Activated gamma-delta T cell treated with anti-CD3 and anti-CD28 coated beads, Interleukin-2, amount 50 U/mL, for 16 hours (primary cell): ENCODE measurements around the gene GAL3ST2.
"Not testable (repeated sequence)": the region's sequence is repeated elsewhere in the genome, so short reads cannot be mapped to it uniquely, and the experiment has no call there.

Experiments
- DNase-seq: peaks from one replicate; pipeline ENCODE4 v3.0.0-alpha.2; 2020; ENCODE audit warnings: low read depth

GAL3ST2 gene

DNA sequence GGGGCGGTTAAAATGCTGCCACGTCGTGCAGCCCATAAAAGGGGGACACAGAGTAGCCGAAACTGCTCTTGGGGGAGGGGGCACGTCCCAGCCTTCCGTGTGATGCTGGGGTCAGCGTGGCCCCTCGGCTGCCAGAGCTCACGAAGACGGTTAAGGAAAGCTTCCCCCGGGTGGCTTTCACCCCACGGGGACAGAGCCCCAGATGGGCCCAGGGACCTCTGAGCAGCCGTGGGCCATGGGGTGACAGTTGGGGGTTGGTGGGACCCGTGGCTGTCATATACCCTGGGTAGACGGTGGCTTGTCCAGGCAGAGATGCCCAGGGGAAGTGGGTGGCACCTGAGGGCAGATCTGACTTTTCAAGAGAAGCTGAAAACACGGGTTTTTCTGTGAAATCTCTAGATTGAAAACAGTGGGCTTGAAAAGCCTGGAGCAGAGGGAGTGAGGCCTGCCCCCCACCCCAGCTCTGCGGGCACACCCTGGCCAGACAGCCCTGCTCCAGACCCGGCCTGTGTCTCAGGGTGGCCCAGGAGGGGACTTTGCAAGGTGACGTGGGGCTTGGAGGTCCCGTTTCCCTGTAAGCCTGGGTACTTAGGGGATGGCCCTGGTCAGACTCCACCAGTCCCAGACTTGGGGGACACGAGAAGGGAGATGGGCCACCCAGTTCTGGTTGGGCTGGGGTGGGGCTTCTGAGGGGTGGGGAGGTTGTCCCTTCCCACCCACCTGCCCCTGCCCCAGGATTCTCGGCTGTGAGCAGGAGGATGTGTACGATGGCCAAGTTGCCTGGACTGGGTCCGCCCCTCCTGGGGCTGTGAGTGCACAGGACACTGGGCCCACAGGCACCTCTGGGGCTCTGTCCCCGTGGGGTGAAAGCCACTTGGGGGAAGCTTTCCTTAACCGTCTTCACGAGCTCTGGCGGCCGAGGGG is 33.0 kb downstream of the GAL3ST2 start:
- DNase-seq, result no peak

DNA sequence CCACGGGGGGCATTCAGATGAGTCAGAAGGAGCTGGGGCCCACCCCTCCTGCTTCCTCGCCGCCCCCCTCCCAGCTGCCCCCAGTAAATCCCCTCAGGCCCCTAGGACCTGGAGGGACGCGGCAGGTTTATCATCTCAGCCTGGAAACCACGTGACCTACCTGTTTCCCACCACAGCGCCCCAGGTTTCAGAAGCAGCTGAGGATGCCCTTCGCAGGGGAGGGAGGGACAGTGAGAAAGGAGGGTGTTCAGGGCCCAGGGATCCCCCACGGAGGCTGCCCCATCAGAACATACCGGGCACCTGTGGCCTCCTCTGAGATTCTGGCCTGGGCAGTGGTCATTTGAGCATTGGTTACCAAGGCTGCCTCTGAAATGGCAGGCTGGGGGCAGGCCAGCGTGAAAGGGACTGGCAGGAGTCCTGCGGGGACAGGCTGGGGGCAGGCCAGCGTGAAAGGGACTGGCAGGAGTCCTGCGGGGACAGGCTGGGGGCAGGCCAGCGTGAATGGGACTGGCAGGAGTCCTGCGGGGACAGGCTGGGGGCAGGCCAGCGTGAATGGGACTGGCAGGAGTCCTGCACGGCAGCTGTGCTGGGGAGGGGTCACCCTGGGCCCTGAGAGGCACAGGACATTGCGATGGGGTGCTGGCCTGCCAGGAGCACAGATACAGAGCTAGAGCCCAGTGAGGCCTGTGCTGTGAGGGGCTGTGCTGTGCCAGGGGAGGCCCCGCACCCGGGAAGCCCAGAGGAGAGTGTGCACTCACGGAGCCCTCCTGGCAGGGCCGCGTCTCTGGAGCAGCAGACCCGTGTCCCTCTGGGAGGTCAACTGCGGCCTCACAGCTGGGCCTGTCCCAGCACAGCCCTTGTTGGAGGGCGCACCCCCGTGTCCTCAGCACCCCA is 33.9 kb downstream of the GAL3ST2 start:
- DNase-seq, result no peak

DNA sequence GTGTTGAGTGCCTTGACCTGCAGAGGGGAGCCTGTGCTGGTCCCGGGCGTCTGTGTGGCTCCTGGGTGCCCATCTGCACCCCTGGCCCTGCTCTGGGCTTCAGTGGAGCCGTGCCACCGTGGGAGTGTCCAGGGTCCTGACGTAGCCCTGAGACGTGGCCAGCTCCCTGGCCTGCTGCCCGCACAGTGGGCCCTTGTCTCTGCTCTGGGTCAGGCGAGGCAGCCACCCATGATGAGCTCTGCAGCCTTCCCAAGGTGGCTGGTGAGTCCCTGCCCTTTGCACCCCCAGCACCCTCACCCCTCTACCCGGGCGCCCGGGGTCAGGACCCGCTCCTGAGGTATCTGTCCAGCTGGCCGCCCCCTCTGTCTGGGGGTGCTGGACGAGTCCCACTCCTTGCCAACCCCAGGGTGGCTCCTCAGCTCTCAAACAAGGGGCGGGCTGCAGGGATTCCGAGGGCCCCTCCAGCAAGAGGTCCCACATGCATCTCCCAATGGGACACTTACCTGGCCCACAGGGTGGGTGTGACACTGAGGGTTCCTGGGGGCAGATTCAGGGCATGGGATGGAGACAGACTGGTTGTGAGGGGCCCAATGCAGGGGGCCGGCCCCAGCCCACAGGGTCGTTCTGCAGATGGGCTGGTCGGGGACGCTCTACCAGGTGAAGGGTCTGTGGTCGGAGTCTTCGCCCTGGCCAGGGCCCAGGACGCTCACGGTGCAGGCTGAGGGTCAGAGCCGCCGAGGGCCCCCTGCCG is 34.8 kb downstream of the GAL3ST2 start:
- DNase-seq, result no peak

- no peak for DNase-seq
These were observed 35.5 kb downstream of the GAL3ST2 start for GRCh38 chr2:241811952-241812729.

- no peak for DNase-seq
These were observed 36.4 kb downstream of the GAL3ST2 start for GRCh38 chr2:241812730-241813643.

GRCh38 chr2:241813644-241814392 is 37.2 kb downstream of the GAL3ST2 start:
- DNase-seq, result no peak

DNA sequence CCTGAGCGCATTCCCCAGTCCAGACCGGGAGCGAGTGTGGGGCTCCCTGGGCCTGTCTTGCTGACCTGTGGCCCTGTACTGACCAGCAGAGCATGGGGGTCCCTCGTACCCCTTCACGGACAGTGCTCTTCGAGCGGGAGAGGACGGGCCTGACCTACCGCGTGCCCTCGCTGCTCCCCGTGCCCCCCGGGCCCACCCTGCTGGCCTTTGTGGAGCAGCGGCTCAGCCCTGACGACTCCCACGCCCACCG is 37.7 kb downstream of the GAL3ST2 start:
- no peak for DNase-seq

DNA sequence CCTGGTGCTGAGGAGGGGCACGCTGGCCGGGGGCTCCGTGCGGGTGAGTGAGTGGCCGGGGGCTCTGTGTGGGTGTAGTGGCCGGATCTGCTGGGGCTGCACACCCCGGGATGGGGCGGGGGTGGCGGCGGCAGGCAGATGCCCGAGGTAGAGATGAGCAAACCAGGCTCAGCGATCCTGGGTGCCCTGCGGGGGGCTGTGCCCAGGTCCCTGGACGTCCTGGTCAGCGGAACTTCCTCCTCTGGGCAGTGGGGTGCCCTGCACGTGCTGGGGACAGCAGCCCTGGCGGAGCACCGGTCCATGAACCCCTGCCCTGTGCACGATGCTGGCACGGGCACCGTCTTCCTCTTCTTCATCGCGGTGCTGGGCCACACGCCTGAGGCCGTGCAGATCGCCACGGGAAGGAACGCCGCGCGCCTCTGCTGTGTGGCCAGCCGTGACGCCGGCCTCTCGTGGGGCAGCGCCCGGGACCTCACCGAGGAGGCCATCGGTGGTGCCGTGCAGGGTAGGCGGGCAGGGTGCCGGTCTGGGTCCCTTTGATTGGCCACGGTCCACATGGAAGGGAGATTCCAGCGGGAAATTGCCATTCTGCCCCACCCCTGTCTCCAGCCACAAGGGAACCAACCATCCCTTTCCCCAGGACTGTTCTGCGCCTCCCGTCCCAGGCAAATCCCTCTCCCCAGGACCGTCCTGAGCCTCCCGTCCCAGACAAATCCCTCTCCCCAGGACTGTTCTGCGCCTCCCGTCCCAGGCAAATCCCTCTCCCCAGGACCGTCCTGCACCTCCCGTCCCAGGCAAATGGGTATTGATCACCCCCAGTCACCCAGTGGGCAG is 38.2 kb downstream of the GAL3ST2 start:
- no peak for DNase-seq

- no peak for DNase-seq
These were observed 39.1 kb downstream of the GAL3ST2 start for GRCh38 chr2:241815477-241816430.

- no peak for DNase-seq
These were observed 40.0 kb downstream of the GAL3ST2 start for GRCh38 chr2:241816431-241817121.

DNA sequence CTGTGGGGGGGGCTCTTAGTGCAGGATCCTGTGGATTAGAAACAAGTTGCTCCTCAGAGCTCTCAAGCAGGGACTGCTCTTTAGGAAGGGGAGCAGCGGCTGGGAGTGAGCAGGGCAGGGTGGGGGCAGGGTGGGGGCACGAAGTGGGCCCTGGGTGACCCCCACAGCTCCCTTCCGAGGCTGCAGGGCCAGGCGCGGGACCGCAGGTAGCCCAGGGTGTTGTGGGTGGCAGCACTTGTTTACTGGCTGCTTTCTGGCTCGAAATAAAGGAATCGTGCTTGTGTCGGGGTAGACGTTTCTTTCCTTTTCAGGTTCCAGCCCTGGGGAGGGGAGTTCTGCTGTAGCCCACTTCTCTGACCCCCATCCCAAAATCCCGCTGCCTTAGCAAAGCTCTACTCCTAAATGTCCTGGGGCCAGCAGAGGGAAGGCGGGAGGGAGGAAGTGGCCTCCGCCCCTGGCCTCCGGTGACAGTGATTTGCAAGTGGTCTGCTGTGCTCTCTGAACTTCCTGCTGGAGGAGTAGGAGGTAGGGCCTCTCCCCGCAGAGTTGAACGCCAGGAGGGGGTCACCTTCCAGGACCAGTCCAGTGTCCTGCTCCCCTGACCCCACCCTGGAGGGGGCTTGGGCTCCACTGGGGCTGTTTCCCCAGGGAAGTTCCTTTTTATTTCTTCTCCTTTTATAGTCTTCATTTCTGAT is 40.7 kb downstream of the GAL3ST2 start:
- DNase-seq, result no peak

DNA sequence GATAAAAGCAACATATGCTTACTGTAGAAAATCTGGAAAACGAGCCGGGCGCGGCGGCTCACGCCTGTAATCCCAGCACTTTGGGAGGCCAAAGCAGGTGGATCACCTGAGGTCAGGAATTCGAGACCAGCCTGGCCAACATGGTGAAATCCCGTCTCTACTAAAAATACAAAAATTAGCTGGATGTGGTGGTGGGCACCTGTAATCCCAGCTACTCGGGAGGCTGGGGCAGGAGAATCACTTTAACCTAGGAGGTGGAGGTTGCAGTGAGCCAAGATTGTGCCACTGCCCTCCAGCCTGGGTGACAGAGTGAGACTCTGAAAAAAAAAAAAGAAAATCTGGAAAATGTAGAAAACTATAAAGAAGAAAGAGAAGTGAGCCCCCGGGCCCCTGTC is 41.2 kb downstream of the GAL3ST2 start:
- DNase-seq, result not testable (repeated sequence)

GRCh38 chr2:241818229-241818942 is 41.8 kb downstream of the GAL3ST2 start:
- no peak for DNase-seq

DNA sequence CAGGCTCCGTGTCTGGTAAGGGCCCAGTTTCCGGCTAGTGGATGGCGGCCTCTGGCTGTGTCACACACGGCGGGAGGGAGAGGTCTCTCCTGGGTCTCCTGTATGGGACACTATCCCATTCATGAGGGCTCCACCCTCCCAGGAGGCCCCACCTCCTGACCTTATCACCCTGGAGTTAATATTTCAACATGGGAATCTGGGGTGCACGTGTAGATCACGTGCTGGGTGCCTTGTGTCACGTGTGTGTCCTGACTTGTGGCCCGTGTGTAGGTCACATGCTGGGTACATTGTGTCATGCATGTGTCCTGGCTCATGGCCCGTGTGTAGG is 42.3 kb downstream of the GAL3ST2 start:
- no peak for DNase-seq

DNA sequence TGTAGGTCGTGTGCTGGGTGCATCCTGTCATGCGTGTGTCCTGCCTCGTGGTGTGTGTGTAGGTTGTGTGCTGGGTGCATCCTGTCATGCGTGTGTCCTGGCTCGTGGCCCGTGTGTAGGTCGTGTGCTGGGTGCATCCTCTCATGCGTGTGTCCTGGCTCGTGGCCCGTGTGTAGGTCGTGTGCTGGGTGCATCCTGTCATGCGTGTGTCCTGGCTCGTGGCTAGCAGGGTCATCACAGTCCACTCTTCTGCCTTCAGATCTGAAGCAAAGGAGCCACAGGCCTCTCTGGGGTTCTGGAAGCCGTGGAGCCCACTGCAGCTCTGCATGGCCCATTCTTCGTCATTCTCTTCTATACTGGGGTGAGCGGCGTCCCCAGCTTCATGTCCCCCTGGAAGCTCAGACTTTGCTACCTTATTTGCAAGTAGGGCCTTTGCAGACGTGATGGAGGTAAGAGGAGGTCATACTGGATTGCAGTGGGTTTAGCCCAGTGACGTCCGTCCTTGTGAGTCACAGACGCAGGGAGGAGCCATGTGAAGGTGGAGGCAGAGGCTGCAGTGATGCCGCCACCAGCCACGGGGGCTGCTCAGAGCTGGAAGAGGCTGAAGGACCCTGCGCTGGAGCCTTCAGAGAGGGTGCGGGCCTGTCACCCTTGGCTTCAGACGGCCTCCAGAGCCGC is 43.5 kb downstream of the GAL3ST2 start:
- not testable (repeated sequence) for DNase-seq
